ENCODE data around the gene EDN1.

Gene EDN1

DNA sequence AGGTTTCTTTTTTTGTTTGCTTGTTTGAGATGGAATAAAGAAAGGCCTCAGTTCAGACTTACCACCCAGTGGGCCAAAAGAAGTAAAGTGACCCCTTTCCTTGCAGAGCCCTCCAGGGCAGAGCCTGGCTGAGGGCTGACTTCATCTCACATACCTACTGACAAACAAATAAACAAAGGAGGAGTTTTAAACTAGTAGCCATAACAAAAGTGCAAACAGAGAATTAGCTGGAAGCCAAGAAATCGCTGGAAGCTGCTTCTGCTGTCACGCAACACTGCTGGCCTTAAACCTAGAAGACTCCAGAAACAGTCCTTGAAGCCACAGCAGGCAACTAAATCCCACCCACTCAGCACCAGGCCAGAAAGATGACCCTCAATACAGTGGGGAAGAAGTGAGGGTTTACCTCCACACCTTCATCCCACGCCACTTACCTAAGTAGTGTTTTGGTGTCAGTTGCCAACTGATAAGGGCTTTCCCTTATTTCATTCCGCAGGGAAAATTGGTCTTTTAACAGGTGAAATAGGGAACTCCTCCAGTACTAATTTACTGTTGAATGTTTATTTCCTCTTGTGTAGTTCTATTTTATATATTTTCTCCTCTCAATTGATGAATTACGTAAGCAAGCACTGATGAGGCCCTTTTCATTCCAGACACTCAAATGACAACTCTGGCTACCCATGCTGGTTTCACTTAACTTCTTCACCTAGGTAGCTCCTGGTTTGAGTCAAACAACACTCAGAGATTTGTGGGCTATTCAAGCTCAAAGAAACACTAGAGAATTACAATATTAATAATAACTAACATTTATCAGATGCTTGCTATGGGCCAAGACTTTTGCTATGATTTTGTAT, 46.2 kb downstream of the EDN1 start:
- H3K4me3 ChIP-seq (replicated peaks; ENCODE audit: low read depth, low read length), result no peak overlapping the region
- TF ChIP-seq, protein P1, sequence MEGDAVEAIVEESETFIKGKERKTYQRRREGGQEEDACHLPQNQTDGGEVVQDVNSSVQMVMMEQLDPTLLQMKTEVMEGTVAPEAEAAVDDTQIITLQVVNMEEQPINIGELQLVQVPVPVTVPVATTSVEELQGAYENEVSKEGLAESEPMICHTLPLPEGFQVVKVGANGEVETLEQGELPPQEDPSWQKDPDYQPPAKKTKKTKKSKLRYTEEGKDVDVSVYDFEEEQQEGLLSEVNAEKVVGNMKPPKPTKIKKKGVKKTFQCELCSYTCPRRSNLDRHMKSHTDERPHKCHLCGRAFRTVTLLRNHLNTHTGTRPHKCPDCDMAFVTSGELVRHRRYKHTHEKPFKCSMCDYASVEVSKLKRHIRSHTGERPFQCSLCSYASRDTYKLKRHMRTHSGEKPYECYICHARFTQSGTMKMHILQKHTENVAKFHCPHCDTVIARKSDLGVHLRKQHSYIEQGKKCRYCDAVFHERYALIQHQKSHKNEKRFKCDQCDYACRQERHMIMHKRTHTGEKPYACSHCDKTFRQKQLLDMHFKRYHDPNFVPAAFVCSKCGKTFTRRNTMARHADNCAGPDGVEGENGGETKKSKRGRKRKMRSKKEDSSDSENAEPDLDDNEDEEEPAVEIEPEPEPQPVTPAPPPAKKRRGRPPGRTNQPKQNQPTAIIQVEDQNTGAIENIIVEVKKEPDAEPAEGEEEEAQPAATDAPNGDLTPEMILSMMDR (IDR thresholded peaks at IDR 0.05; ENCODE audit: low read depth, low read length, missing control alignments), result no peak
- DNase-seq (ENCODE audit: extremely low read depth, low read depth), result no peak

DNA sequence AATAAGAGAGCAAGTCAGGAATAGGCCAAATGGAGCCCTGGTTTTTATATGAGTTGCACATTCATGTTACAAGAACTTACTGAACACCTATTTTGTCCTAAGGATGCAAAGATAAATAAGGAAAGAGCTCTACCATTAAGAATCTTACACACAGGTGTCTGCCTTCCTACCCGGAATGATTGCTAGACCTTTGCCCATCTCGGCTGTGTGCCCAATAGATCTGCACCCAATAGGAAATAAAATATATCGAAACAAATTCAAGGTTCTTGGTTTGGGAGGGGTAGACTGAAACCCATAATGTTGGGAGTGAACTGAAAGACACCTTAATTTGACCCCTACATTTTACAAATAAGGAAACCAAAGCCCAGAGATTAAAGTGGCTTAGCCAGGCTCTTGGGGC, 48.9 kb downstream of the EDN1 start:
- DNase-seq (ENCODE audit: extremely low read depth, low read depth), result no peak
- TF ChIP-seq, protein P1 (IDR thresholded peaks at IDR 0.05; ENCODE audit: low read depth, low read length, missing control alignments), result no peak
- no peak overlapping the region for H3K4me3 ChIP-seq (replicated peaks; ENCODE audit: low read depth, low read length)

DNA sequence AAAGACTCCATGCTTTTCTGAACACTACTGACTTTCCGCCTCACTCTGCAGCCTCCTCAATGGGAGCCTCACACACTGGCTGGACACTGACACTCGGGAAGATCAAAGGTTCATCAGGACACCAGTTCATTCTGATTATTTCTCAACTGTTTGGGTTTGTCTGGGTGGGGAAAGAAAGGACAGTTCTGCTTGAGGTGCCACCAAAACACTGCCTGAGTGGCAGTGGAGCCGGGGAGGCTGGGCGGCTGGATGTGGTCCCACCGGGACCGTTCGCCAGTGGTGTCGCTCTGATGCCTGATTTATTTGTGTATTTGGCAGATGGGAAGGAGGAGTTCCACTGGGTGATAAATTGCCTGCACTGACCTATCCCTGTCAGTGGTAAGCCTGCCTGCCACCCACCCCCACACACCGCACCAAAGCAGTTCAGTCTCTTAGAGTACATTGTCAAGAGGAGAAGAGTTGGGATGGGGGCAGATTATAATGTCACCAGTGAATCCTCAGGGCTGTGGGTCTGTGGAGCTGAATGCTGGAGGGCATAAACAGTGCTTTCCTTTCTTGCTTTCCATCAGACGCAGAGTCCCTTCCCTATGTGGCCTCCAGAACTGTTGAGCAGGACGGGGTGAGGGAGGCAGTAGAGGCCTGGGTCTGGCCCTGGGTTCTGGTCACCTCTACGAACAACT, 49.8 kb downstream of the EDN1 start:
- TF ChIP-seq, protein P1 (IDR thresholded peaks at IDR 0.05; ENCODE audit: low read depth, low read length, missing control alignments), result no peak
- no peak for DNase-seq (ENCODE audit: extremely low read depth, low read depth)
- no peak overlapping the region for H3K4me3 ChIP-seq (replicated peaks; ENCODE audit: low read depth, low read length)

DNA sequence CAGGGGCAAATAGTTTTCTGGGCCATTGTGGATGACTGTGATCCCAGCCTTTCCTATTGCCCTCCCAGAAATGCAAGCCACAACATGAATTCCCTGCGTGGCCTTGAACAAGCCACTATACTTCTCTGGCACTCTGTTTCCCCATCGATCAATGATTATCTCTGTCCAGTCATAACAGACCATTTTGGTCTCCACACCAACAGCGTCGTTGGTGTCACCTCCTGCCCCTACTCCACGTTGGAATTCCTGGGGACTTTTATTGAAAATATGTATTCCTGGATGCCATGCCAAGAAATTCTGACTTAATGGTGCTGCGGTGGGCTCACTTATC, 50.3 kb downstream of the EDN1 start:
- DNase-seq (ENCODE audit: extremely low read depth, low read depth), result no peak
- H3K4me3 ChIP-seq (replicated peaks; ENCODE audit: low read depth, low read length), result no peak overlapping the region
- TF ChIP-seq, protein P1 (IDR thresholded peaks at IDR 0.05; ENCODE audit: low read depth, low read length, missing control alignments), result no peak

DNA sequence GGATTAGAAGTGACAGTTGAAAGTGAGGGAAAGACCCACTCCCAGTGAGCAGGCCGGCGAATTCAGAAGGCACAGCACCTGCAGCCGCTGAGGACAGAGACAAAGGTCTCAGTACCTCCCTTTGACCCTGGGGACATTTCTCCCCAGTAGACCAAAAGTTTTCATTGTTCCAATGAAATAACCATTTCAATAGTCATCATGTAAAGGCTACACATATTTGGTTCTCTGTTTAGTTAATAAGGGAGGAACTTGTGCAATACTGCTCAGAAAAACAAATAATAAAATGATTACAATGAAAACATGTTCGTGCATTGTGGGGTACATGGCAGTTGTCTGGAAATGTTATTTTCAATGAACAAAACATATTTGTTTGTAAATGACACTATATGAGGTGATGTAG, 52.5 kb downstream of the EDN1 start:
- no peak for DNase-seq (ENCODE audit: extremely low read depth, low read depth)
- TF ChIP-seq, protein P1 (IDR thresholded peaks at IDR 0.05; ENCODE audit: low read depth, low read length, missing control alignments), result no peak
- no peak overlapping the region for H3K4me3 ChIP-seq (replicated peaks; ENCODE audit: low read depth, low read length)

DNA sequence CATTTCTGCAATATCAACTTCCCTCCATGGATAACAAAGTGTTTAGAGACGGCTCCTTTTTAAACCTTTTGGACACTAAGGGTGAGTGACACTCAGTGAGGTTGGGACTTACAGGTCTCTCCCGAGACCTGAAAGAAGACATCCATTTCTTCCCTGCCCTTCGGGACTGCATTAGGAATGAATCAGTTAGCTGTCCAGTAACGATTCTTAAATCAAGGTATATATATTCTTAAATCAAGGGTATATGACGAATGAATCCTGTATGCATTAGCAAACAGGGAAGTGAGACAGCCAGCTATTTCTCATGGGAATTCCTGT, 52.9 kb downstream of the EDN1 start:
- no peak overlapping the region for H3K4me3 ChIP-seq (replicated peaks; ENCODE audit: low read depth, low read length)
- no peak for DNase-seq (ENCODE audit: extremely low read depth, low read depth)
- TF ChIP-seq, protein P1 (IDR thresholded peaks at IDR 0.05; ENCODE audit: low read depth, low read length, missing control alignments), result no peak
